ENCODE results near the gene ANKS1A.
"Not testable (repeated sequence)": the region's sequence is repeated elsewhere in the genome, so short reads cannot be mapped to it uniquely, and the experiment has no call there.

The ANKS1A gene

GRCh38 chr6:35106061-35106460 lies 217.0 kb downstream of the ANKS1A start:
- DNase-seq (ENCODE audit: low spot score) = not testable (repeated sequence)

GRCh38 chr6:35107208-35107607 lies 218.2 kb downstream of the ANKS1A start:
- DNase-seq (ENCODE audit: low spot score) = not testable (repeated sequence)

- not testable (repeated sequence) for DNase-seq (ENCODE audit: low spot score)
Observed at GRCh38 chr6:35107761-35108160, 218.7 kb downstream of the ANKS1A start.

- DNase-seq (ENCODE audit: low spot score) = no peak
Observed at GRCh38 chr6:35108309-35108885, 219.3 kb downstream of the ANKS1A start.

- DNase-seq (ENCODE audit: low spot score) = no peak
Observed at GRCh38 chr6:35120746-35121145, 231.7 kb downstream of the ANKS1A start.

GRCh38 chr6:35124356-35124755 lies 235.3 kb downstream of the ANKS1A start:
- no peak for DNase-seq (ENCODE audit: low spot score)

GRCh38 chr6:35128042-35128441 lies 239.0 kb downstream of the ANKS1A start:
- no peak for DNase-seq (ENCODE audit: low spot score)

- no peak for DNase-seq (ENCODE audit: low spot score)
Observed at GRCh38 chr6:35128496-35128895, 239.4 kb downstream of the ANKS1A start.

GRCh38 chr6:35136185-35136584 lies 247.1 kb downstream of the ANKS1A start:
- no peak for DNase-seq (ENCODE audit: low spot score)

GRCh38 chr6:35138191-35138590 lies 249.1 kb downstream of the ANKS1A start:
- DNase-seq (ENCODE audit: low spot score) = not testable (repeated sequence)

GRCh38 chr6:35139470-35139869 lies 250.4 kb downstream of the ANKS1A start:
- DNase-seq (ENCODE audit: low spot score) = no peak

GRCh38 chr6:35139924-35140638 lies 251.0 kb downstream of the ANKS1A start:
- peak; percentile 66 for DNase-seq (ENCODE audit: low spot score)

GRCh38 chr6:35140639-35141006 lies 251.6 kb downstream of the ANKS1A start:
- peak; percentile 63 for DNase-seq (ENCODE audit: low spot score)
